Measurements from ENCODE around the gene ZNF311.
"Not testable (repeated sequence)": the region's sequence is repeated elsewhere in the genome, so short reads cannot be mapped to it uniquely, and the experiment has no call there.

ZNF311 gene

GRCh38 chr6:28982476-28983266 is 22.4 kb downstream of the ZNF311 start:
- DNase-seq: peak; percentile 8

GRCh38 chr6:28981833-28982475 is 23.2 kb downstream of the ZNF311 start:
- DNase-seq: peak; percentile 67

- peak; percentile 25 for DNase-seq
Measured at GRCh38 chr6:28981431-28981832, 23.7 kb downstream of the ZNF311 start.

GRCh38 chr6:28980852-28981430 is 24.2 kb downstream of the ZNF311 start:
- DNase-seq: peak; percentile 86

GRCh38 chr6:28980137-28980851 is 24.8 kb downstream of the ZNF311 start:
- no peak for DNase-seq

GRCh38 chr6:28979679-28980078 is 25.4 kb downstream of the ZNF311 start:
- DNase-seq: no peak

GRCh38 chr6:28978959-28979561 is 26.1 kb downstream of the ZNF311 start:
- DNase-seq: no peak

GRCh38 chr6:28978133-28978491 is 27.0 kb downstream of the ZNF311 start:
- DNase-seq: no peak

- no peak for DNase-seq
Measured at GRCh38 chr6:28977341-28978132, 27.6 kb downstream of the ZNF311 start.

- DNase-seq: no peak
Measured at GRCh38 chr6:28976677-28977076, 28.4 kb downstream of the ZNF311 start.

GRCh38 chr6:28974505-28974904 is 30.6 kb downstream of the ZNF311 start:
- no peak for DNase-seq

- not testable (repeated sequence) for DNase-seq
Measured at GRCh38 chr6:28970056-28970455, 35.1 kb downstream of the ZNF311 start.

- no peak for DNase-seq
Measured at GRCh38 chr6:28969129-28969528, 36.0 kb downstream of the ZNF311 start.

GRCh38 chr6:28968476-28968875 is 36.6 kb downstream of the ZNF311 start:
- DNase-seq: no peak

GRCh38 chr6:28965706-28966105 is 39.4 kb downstream of the ZNF311 start:
- no peak for DNase-seq

- DNase-seq: no peak
Measured at GRCh38 chr6:28960846-28961500, 44.1 kb downstream of the ZNF311 start.

GRCh38 chr6:28958561-28959243 is 46.4 kb downstream of the ZNF311 start:
- not testable (repeated sequence) for DNase-seq

- not testable (repeated sequence) for DNase-seq
Measured at GRCh38 chr6:28957795-28958314, 47.3 kb downstream of the ZNF311 start.

GRCh38 chr6:28956331-28956730 is 48.8 kb downstream of the ZNF311 start:
- no peak for DNase-seq

- DNase-seq: peak; percentile 22
Measured at GRCh38 chr6:28953585-28954258, 51.4 kb downstream of the ZNF311 start.

All from NCI-H524 treated with DMSO at 0.1 percent for 48 hours (cell line).